K562 (cell line): ENCODE results near the gene RNLS. TPM values are rescaled to one million over a fixed set of nuclear protein-coding genes. Genes with fewer than 3 reads are reported as not detected.

Experiments
- ATAC-seq: fragments of 200-7000 bp; cut with Tn5 transposase; 3 replicates; pipeline ENCODE4 v1.9.1; 2020; ENCODE audit warnings: moderate library complexity
- BruUV-seq: library from RNA; stranded (reverse); fragments of 400-500 nt; replicated peaks from 2 replicates; lab custom pipeline; 2021; lab: Mats Ljungman, UMichigan
- CTCF ChIA-PET: fragments of 300-600 bp; formaldehyde crosslinking; extraction: SDS; loops from one replicate; lab custom pipeline; 2021; ENCODE audit warnings: low intra/inter-chr PET ratio; lab: Yijun Ruan, JAX
- POLR2A ChIA-PET: fragments of 300-600, 350-650 bp; sonication (Branson Sonifier 250); formaldehyde crosslinking; extraction: SDS; loops from one replicate; lab custom pipeline; 2021; ENCODE audit warnings: antibody characterized with exemption, inconsistent platforms; lab: Yijun Ruan, JAX
- DNase-seq, 4 experiments: peaks; one replicate each; pipeline versions ENCODE4 v3.0.0 to v3.0.0-alpha.2; 2011 to 2018; ENCODE audit warnings: low spot score in 3 of 4, mixed read lengths in 3 of 4; ENCODE audit errors: extremely low read depth in 1 of 4
- FAIRE-seq: peaks from 2 replicates; lab custom pipeline; 2011; peaks lifted over from hg19 to GRCh38; lab: Jason Lieb, UNC
- H2AFZ ChIP-seq: 2 replicates; pipeline ENCODE4 v1.6.0; 2011; ENCODE audit warnings: low read depth, low read length, control low read depth, inconsistent platforms
- H3K27ac ChIP-seq: fragments of 200-600 bp; 3 replicates; pipeline ENCODE4 v1.8.0; 2011; ENCODE audit warnings: low read depth, mild to moderate bottlenecking, control low read depth, inconsistent platforms, low read length, moderate library complexity, mixed read lengths; ENCODE audit errors: extremely low read depth
- H3K27me3 ChIP-seq, 2 experiments: fragments of 300-600 bp in 1 of 2; 2 replicates in 1 of 2; 3 replicates in 1 of 2; pipeline versions ENCODE4 v1.6.0 to v1.8.0; 2011; ENCODE audit warnings: inconsistent platforms in 2 of 2, low read length in 2 of 2, mild to moderate bottlenecking in 1 of 2, mixed read lengths in 1 of 2, moderate library complexity in 1 of 2; ENCODE audit not compliant: control insufficient read depth in 2 of 2, insufficient read depth in 2 of 2
- H3K36me3 ChIP-seq: fragments of 300-600 bp; 3 replicates; pipeline ENCODE4 v1.8.0; 2011; ENCODE audit warnings: mild to moderate bottlenecking, low read length, inconsistent platforms; ENCODE audit not compliant: control insufficient read depth, insufficient read depth
- H3K4me1 ChIP-seq, 2 experiments: fragments of 200-600 bp in 1 of 2; replicated peaks in 1 of 2; 2 replicates in 1 of 2; 3 replicates in 1 of 2; pipeline versions ENCODE4 v1.5.1 to v1.8.0; 2011; ENCODE audit warnings: inconsistent platforms in 2 of 2, low read length in 2 of 2, mild to moderate bottlenecking in 1 of 2, mixed read lengths in 1 of 2, moderate library complexity in 1 of 2; ENCODE audit not compliant: control insufficient read depth in 2 of 2, insufficient read depth in 2 of 2
- H3K4me2 ChIP-seq: 2 replicates; pipeline ENCODE4 v1.6.1; 2011; ENCODE audit warnings: low read length, control low read depth, inconsistent platforms, mixed read lengths; ENCODE audit not compliant: insufficient read depth
- H3K4me3 ChIP-seq: fragments of 200-600 bp; sonication (generic), shearing (Covaris generic); 2 replicates; pipeline ENCODE4 v1.5.1; 2016; ENCODE audit warnings: control low read depth, inconsistent platforms
- H3K79me2 ChIP-seq: fragments of 200-600 bp; 3 replicates; pipeline ENCODE4 v1.8.0; 2011; ENCODE audit warnings: low read length, inconsistent platforms; ENCODE audit not compliant: control insufficient read depth, insufficient read depth
- H3K9ac ChIP-seq, 2 experiments: 2 replicates each; pipeline versions ENCODE4 v1.6.0 to v1.6.1; 2011; ENCODE audit warnings: low read depth in 2 of 2, low read length in 2 of 2, control low read depth in 1 of 2, inconsistent platforms in 1 of 2, mild to moderate bottlenecking in 1 of 2, mixed read lengths in 1 of 2; ENCODE audit not compliant: insufficient read depth in 1 of 2
- H3K9me1 ChIP-seq: one replicate; pipeline ENCODE4 v1.6.0; 2011; ENCODE audit warnings: inconsistent platforms, mild to moderate bottlenecking, low read length, moderate library complexity; ENCODE audit not compliant: control insufficient read depth, insufficient read depth
- H3K9me3 ChIP-seq: replicated peaks from 2 replicates; pipeline ENCODE4 v1.5.1; 2011; ENCODE audit warnings: low read depth, low read length, inconsistent platforms; ENCODE audit not compliant: control insufficient read depth, insufficient read depth
- H4K20me1 ChIP-seq: replicated peaks from 2 replicates; pipeline ENCODE4 v1.6.1; 2011; ENCODE audit warnings: low read length, inconsistent platforms, mixed read lengths; ENCODE audit not compliant: control insufficient read depth, insufficient read depth
- GABPB2 ChIP-seq: fragments of 250-450 bp; sonication (Bioruptor Pico); conservative IDR thresholded peaks from 2 replicates; pipeline ENCODE4 v1.5.1; 2021; ENCODE audit warnings: mild to moderate bottlenecking
- HSF4 ChIP-seq: fragments of 250-450 bp; sonication (Bioruptor Pico); IDR thresholded peaks from 2 replicates; pipeline ENCODE4 v2.1.2; 2022; ENCODE audit warnings: mild to moderate bottlenecking, moderate library complexity, borderline replicate concordance
- MTF1 ChIP-seq: fragments of 250-450 bp; sonication (Bioruptor Pico); IDR thresholded peaks from 2 replicates; pipeline ENCODE4 v1.9.0; 2021; ENCODE audit warnings: moderate library complexity, mild to moderate bottlenecking, inconsistent platforms, borderline replicate concordance
- MYNN ChIP-seq, 2 experiments: sonication (generic); formaldehyde crosslinking in 1 of 2; IDR thresholded peaks; 2 replicates each; pipeline versions ENCODE4 v1.5.0 to v1.6.1; 2016 to 2020; ENCODE audit warnings: antibody characterized with exemption in 1 of 2, missing genetic modification reagents in 1 of 2
- NEUROD1 ChIP-seq: fragments of 150-350 bp; IDR thresholded peaks from 2 replicates; pipeline ENCODE4 v1.6.1; 2014; ENCODE audit warnings: borderline replicate concordance, low read length, low read depth; ENCODE audit not compliant: partially characterized antibody
- PCBP2 ChIP-seq: fragments of 200-400 bp; formaldehyde crosslinking; IDR thresholded peaks from 2 replicates; pipeline ENCODE4 v1.6.1; 2018; ENCODE audit warnings: low read length, low read depth, mild to moderate bottlenecking, moderate library complexity; ENCODE audit not compliant: poor library complexity, severe bottlenecking
- RHOXF2B ChIP-seq: fragments of 250-450 bp; sonication (Bioruptor Pico); conservative IDR thresholded peaks from 2 replicates; pipeline ENCODE4 v1.5.1; 2021
- SAFB ChIP-seq: fragments of 200-400 bp; formaldehyde crosslinking; IDR thresholded peaks from 2 replicates; pipeline ENCODE4 v1.6.1; 2017; ENCODE audit warnings: low read depth, low read length, borderline replicate concordance
- SMARCA4 ChIP-seq: fragments of 450-650 bp; IDR thresholded peaks from 2 replicates; pipeline ENCODE4 v1.6.1; 2016
- TRIM28 ChIP-seq: fragments of 450-650 bp; IDR thresholded peaks from 2 replicates; pipeline ENCODE4 v1.6.1; 2017
- ZKSCAN8 ChIP-seq: fragments of 200-800 bp; sonication (Bioruptor generic); IDR thresholded peaks from 2 replicates; pipeline ENCODE4 v1.6.1; 2016; ENCODE audit warnings: missing genetic modification characterization, missing compliant biosample characterization
- WGBS: fragments of 100-300 bp; shearing (Covaris generic); methylation state at CpG from one replicate; pipeline ENCODE4 v1.1.6; 2016; ENCODE audit warnings: low coverage, mixed read lengths; ENCODE audit not compliant: insufficient coverage; ENCODE audit errors: missing lambda C conversion rate; 5-methylcytosine and 5-hydroxymethylcytosine counted together
- in situ Hi-C: fragments of 300-500 bp; cut with MboI; formaldehyde crosslinking; loops from 4 replicates; pipeline ENCODE4 v1.15.0; 2018; ENCODE audit warnings: inconsistent platforms, mixed read lengths
- intact Hi-C: fragments of 100-400 bp; cut with micrococcal nuclease; formaldehyde crosslinking; loops from 2 replicates; pipeline ENCODE4 v1.14.2; 2022
- polyA plus RNA-seq, 8 experiments: library from polyadenylated mRNA; depleted of rRNA in 4 of 8; stranded (reverse) in 5 of 8; unstranded in 3 of 8; fragments of >200 nt; fragmentation: Nextera tagmentation in 2 of 8; fragmentation: Illumina TruSeq in 1 of 8; extraction: Ambion mirVana in 2 of 8; extraction: Trizol in 1 of 8; gene quantifications; 2 replicates each; pipeline versions ENCODE4 v1.2.1 to v1.2.3, GENCODE V29; 2011 to 2014; ENCODE audit warnings: inconsistent platforms in 1 of 8, missing spikeins in 1 of 8
- total RNA-seq, 7 experiments: library from RNA; depleted of rRNA in 6 of 7; stranded (reverse); fragments of >200 nt in 6 of 7; fragmentation: Illumina TruSeq in 2 of 7; extraction: Trizol in 2 of 7; gene quantifications; 2 replicates each; pipeline versions ENCODE4 v1.2.1 to v1.2.3, GENCODE V29; 2011 to 2021; ENCODE audit warnings: low replicate concordance in 1 of 7
- TF ChIP-seq, protein P1 (sequence below): IDR thresholded peaks from 2 replicates; pipeline ENCODE4 v1.6.1; 2011; ENCODE audit not compliant: insufficient read length; ENCODE audit errors: extremely low read depth
- TF ChIP-seq, protein P2 (sequence below): fragments of 250-450 bp; sonication (Bioruptor Pico); IDR thresholded peaks from 2 replicates; pipeline ENCODE4 v1.5.0; 2020; ENCODE audit warnings: mild to moderate bottlenecking
- TF ChIP-seq, protein P3 (sequence below): fragments of 450-650 bp; formaldehyde crosslinking; IDR thresholded peaks from 2 replicates; pipeline ENCODE4 v1.4.0; 2022; ENCODE audit warnings: mild to moderate bottlenecking, moderate library complexity
- TF ChIP-seq, protein P4 (sequence below), 3 experiments: IDR thresholded peaks in 2 of 3; conservative IDR thresholded peaks in 1 of 3; 2 replicates each; pipeline ENCODE4 v1.5.1; 2011 to 2012; ENCODE audit warnings: low read length in 3 of 3, mild to moderate bottlenecking in 3 of 3, control low read depth in 2 of 3, improper control_type of control experiment in 1 of 3, inconsistent platforms in 1 of 3, low read depth in 1 of 3, mixed read lengths in 1 of 3, moderate library complexity in 1 of 3; ENCODE audit not compliant: insufficient read depth in 2 of 3

The RNLS gene
- total and polyA plus RNA-seq, 9 of the 15 experiments (the other 6 are each of a cell fraction or from before 2014, with no cell fraction given), result 0.14 to 0.72 (median 0.41) TPM; not detected in 3

DNA sequence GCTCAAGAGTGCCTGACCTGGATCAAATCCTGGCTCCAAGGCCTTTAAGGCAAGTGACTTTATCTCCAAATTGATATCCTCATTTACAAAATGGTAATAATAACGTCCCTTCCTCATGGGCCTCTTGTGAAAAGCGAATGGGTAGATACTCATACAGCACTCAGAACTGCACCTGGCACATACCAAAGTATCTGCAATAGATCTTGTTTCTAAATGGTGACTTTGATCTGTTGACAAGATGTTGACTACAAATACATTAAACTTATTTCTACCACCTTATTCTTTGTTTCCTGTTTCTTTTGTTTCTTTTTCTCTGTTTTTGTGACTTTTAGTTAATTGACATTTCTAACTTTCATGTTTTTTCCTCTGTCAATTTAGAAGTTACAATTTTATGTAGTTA, 53.0 kb downstream of the RNLS start:
- DNase-seq (no peak), FAIRE-seq (no peak), ATAC-seq (no peak)
- H3K9me1 ChIP-seq, result no peaks in the 10 kb centered on the region
- BruUV-seq, result no TSS peak
- POLR2A ChIA-PET, result no interaction called here
- H3K4me2 ChIP-seq, result no peak overlapping the region
- no peaks in the 10 kb centered on the region for H3K4me1 ChIP-seq
- H2AFZ ChIP-seq, result no peak overlapping the region
- no peaks in the 10 kb centered on the region for H4K20me1 ChIP-seq
- no peaks in the 10 kb centered on the region for H3K36me3 ChIP-seq
- no peak overlapping the region for H3K27ac ChIP-seq
- H3K27me3 ChIP-seq, result no peaks in the 10 kb centered on the region
- CTCF ChIA-PET, result no interaction called here
- 0% methylated on average over 2 of the region's 2 CpGs for WGBS
- intact Hi-C loops (no loop called here), in situ Hi-C loops (no loop called here)
- H3K9me3 ChIP-seq, result no peaks in the 10 kb centered on the region
- TF ChIP-seq MYNN (IDR thresholded peaks at IDR 0.05) (no peak), MYNN (CRISPR knock-in tag; IDR thresholded peaks at IDR 0.05) (no peak), TRIM28 (no peak), HSF4 (CRISPR knock-in tag) (no peak), SAFB (no peak), ZKSCAN8 (no peak), GABPB2 (CRISPR knock-in tag) (no peak), SMARCA4 (no peak), PCBP2 (no peak), MTF1 (CRISPR knock-in tag) (no peak), RHOXF2B (CRISPR knock-in tag) (no peak), NEUROD1 (no peak)
- TF ChIP-seq, protein P1, sequence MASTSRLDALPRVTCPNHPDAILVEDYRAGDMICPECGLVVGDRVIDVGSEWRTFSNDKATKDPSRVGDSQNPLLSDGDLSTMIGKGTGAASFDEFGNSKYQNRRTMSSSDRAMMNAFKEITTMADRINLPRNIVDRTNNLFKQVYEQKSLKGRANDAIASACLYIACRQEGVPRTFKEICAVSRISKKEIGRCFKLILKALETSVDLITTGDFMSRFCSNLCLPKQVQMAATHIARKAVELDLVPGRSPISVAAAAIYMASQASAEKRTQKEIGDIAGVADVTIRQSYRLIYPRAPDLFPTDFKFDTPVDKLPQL, result no peak
- TF ChIP-seq, protein P2, sequence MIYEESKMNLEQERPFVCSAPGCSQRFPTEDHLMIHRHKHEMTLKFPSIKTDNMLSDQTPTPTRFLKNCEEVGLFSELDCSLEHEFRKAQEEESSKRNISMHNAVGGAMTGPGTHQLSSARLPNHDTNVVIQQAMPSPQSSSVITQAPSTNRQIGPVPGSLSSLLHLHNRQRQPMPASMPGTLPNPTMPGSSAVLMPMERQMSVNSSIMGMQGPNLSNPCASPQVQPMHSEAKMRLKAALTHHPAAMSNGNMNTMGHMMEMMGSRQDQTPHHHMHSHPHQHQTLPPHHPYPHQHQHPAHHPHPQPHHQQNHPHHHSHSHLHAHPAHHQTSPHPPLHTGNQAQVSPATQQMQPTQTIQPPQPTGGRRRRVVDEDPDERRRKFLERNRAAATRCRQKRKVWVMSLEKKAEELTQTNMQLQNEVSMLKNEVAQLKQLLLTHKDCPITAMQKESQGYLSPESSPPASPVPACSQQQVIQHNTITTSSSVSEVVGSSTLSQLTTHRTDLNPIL (CRISPR knock-in tag), result no peak
- TF ChIP-seq, protein P3, sequence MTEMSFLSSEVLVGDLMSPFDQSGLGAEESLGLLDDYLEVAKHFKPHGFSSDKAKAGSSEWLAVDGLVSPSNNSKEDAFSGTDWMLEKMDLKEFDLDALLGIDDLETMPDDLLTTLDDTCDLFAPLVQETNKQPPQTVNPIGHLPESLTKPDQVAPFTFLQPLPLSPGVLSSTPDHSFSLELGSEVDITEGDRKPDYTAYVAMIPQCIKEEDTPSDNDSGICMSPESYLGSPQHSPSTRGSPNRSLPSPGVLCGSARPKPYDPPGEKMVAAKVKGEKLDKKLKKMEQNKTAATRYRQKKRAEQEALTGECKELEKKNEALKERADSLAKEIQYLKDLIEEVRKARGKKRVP (CRISPR knock-in tag), result no peak
- TF ChIP-seq, protein P4, sequence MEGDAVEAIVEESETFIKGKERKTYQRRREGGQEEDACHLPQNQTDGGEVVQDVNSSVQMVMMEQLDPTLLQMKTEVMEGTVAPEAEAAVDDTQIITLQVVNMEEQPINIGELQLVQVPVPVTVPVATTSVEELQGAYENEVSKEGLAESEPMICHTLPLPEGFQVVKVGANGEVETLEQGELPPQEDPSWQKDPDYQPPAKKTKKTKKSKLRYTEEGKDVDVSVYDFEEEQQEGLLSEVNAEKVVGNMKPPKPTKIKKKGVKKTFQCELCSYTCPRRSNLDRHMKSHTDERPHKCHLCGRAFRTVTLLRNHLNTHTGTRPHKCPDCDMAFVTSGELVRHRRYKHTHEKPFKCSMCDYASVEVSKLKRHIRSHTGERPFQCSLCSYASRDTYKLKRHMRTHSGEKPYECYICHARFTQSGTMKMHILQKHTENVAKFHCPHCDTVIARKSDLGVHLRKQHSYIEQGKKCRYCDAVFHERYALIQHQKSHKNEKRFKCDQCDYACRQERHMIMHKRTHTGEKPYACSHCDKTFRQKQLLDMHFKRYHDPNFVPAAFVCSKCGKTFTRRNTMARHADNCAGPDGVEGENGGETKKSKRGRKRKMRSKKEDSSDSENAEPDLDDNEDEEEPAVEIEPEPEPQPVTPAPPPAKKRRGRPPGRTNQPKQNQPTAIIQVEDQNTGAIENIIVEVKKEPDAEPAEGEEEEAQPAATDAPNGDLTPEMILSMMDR (IDR thresholded peaks at IDR 0.05 in 2 of 3, conservative IDR thresholded peaks at IDR 0.05 in 1 of 3; ENCODE audit: insufficient read depth in 2 of 3, low read depth in 1 of 3, low read length in 3 of 3), result no peak
- no peak overlapping the region for H3K9ac ChIP-seq
- no peak overlapping the region for H3K4me3 ChIP-seq
- no peaks in the 10 kb centered on the region for H3K79me2 ChIP-seq
